PC-9 (cell line): ENCODE results near the gene HABP4.

Experiments used
- CTCF ChIP-seq: fragments of 200-600 bp; sonication (generic); conservative IDR thresholded peaks from 2 replicates; pipeline ENCODE4 v1.6.1; 2017; ENCODE audit warnings: mixed run types, antibody characterized with exemption, mild to moderate bottlenecking, moderate library complexity
- EZH2 ChIP-seq: fragments of 200-600 bp; sonication (generic); IDR thresholded peaks from 2 replicates; pipeline ENCODE4 v1.8.0; 2017; ENCODE audit warnings: antibody characterized with exemption, low read depth

GRCh38 chr9:96453625-96454024 lies 3.7 kb downstream of the HABP4 start:
- TF ChIP-seq CTCF (peak; percentile 56; the same call in 1 of the 2 replicates), EZH2 (no peak)
